Bone marrow (tissue), 2 donors: ENCODE results near the gene PDIA6.
A peak's percentile ranks its signal among the peaks of the same experiment; 100 is the strongest.
"Not testable (repeated sequence)": the region's sequence is repeated elsewhere in the genome, so short reads cannot be mapped to it uniquely, and the experiment has no call there.

Experiments used
- DNase-seq, 2 donors: peaks; one replicate each; lab custom pipeline; 2025; lab: John Stamatoyannopoulos, UW

Gene PDIA6

DNA sequence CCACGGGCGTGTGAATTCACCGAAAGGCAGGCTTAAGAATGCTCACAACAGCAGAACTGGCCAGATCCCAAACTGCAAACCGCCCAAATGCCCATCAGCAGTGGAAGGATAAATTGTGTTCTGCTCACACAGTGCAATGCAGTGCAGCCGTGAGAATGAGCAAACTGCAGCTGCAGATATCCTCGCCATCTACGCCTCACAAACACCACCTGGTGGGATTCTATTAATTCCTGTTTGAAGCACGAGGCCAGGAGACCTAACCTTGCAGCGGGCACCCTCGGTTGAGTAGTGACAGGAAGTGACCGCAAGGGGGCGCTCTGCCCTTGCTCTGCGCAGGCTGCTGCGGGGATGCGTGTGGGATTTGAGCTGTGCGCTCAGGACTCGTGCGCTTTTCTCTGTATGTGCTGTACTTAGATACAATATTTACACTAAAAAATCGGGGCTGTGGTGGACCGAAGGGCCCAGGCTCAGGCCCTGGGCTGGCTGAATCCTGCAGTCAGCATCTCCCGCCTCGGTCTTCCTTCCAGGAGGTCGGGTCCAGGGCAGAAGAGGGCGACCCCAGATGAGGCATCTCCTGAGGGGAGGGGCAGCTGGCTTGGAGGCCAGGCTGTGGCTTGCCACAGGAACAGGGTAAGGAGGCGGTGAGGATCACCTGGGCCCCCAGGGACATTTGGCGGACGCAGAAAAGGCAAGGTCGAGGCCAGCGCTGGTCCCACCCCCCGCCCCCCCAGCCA is 19.8 kb upstream of the PDIA6 start:
- peak; percentile 41 to 45 for DNase-seq

DNA sequence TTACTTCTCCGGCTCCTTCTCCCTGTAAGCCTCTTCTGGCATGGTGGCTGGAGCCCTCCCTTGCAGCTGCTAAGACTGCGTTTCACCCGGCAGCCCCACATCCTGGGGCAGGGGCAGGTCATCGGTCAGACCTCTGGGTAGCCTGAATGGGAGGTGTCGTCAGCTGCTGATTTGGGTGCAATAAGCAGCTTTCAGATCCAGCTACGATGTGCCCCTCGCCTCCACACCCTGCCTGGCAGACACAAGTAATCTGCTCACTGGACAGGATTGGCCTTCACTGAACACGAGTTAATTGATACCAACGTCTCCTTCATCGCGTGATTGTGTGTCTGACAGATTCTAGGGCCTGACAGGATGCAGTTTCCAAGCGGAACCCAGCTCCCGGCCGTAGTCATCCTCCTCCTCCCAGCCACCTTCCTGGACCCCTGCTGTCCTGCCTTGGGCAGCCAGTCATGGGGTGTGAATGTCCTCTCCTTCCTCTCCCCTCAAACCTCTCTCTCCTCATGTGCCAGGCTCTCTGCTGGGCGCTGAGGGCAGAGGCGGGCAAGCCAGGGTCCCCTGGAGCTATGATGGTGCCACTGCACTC is 18.9 kb upstream of the PDIA6 start:
- no peak for DNase-seq

- no peak for DNase-seq
Observed at GRCh38 chr2:10830641-10831399, 18.2 kb upstream of the PDIA6 start.

DNA sequence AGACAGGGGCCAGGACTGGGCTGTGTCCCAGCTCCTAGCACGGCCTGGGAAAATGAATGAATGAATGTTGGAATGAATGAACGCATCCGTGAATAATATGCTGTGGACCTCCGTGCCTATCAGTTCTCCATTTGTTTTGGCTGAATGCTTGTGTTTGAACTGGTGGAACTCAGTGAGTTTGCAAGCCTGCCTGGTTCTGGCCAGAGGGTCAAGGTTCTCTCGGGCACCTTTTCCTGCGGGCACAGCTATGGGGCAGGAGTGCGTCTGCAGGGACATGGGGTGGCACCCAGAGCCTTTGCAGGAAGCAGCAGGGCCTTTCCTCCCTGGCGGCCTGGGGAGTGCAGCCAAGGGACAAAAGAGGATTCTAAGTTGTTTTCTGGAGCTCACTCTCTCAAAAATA is 17.6 kb upstream of the PDIA6 start:
- DNase-seq: no peak

GRCh38 chr2:10829299-10829698 is 16.7 kb upstream of the PDIA6 start:
- DNase-seq: no peak

DNA sequence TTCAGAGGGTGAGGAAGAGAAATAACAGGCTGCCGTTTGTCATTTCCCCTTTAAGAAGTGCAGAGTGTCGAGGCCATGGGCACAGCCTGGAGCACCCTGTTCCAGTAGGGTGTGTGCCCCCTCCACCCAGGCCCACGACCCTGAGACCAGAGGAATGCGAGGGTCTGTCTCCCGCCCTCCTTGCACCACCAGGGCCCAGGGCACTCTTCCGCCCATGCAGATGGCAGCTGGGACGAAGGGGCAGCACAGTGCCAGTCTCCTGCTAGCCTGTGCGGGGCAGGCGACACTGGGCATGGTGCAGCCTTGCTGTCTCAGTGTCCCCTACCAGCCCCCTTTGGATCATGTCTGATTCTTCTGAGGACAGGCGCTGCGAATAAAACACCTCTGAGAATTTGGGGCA is 15.8 kb upstream of the PDIA6 start:
- DNase-seq: no peak

DNA sequence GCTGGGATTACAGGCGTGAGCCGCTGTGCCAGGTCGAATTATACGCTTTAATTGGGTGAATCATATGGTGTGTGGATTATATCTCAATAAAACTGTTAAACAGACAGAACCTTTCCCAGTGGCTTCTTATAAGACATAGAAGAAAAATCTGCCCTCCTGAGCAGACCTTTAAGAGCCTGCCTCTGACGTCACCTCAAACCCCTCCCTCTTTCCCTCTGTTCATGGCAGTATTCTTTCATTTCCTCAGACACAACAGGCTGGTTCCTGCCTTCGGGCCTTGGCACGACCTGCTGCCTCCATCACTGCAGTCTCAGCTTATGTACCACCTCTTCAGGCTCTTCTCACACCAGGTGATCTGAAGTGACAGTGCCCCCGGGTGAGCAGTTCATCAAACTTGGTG is 14.0 kb upstream of the PDIA6 start:
- no peak for DNase-seq

DNA sequence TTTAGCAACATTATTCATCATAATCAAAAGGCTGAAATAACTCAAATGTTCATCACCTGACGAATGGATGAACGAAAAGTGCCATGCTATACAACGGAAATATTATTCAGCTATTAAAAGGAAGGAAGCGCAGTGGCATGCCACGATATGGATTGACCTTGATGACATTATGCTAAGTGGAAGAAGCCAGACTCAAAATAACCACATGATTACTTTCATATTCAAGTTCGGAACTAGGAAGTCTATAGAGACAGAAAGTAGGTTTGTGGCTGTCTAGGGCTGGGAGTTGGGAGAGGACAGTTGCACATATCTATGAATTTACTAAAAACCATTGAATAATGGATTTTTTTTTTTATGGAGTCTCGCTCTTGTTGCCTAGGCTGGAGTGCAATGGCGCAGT is 13.4 kb upstream of the PDIA6 start:
- DNase-seq: no peak

DNA sequence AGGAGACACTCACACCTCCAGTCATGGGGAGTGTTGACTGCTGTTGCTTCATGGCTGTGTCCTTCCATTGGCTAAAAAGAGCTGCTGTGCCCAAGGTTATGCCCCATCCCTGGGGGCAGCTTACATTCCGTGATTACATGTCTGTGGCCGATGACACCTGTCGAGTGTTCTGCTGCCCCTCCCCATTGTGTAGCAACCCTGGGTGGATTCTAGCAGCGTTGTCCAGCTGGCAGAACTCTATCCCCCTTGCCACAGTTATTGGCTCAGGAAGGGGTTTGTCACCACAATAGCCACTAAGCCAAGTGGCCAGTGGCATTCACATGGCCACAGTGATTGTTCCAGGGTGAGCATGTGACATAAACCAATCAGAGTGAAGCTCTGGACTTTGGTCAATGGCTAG is 11.6 kb upstream of the PDIA6 start:
- DNase-seq: no peak

DNA sequence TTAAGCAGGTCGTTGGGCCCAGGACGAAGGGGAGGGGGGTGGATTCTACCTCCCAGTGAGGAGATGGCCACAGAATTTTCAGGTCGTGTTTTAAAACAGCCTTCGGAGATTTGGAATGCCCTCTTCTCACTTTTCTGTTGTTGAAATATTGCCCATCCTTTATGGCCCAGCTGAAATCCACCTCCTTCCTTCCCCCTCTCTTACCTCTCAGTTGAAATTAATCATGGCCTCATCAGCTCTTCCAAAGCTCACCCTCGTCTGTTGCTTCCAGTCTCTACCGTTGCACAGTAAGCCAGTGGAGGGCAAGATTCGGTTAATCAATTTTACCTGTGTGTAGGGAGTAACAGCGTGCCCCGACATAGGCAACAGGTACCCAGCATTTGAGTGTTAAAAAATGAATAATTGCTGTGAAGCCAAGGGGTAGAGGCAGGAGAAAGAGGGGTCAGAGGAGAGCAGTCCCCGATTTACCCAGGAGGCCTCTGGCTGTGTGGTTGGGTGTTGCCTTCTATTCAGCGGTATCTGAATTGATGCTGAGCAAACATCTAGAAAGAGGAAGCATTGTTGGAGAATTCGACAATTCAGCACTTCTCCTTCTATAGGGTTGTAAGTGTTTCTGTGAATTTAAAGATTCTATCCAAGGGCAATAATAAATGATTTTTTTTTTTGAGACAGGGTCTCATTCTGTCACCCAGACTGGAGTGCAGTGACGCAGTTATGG is 8.6 kb upstream of the PDIA6 start:
- DNase-seq: no peak

GRCh38 chr2:10820562-10820961 is 8.0 kb upstream of the PDIA6 start:
- no peak for DNase-seq

GRCh38 chr2:10819714-10820314 is 7.2 kb upstream of the PDIA6 start:
- DNase-seq: no peak

DNA sequence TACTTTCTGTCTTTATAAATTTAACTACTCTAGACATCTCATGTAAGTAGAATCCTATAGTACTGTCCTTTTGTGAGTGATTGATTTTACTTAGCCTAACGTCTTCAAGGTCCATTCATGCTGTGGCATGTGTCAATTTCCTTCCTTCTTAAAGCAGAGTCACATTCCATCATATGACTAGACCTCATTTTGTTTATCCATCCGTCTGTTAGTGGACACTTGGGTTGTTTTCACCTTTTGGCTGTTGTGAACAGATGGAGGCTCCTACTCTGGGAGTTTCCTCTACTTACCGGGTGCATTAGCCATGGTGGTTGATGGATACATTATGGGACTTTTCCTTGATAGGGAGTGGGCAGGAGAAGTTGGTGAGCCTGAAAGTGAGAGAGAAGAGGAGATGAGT is 6.4 kb upstream of the PDIA6 start:
- DNase-seq: no peak

DNA sequence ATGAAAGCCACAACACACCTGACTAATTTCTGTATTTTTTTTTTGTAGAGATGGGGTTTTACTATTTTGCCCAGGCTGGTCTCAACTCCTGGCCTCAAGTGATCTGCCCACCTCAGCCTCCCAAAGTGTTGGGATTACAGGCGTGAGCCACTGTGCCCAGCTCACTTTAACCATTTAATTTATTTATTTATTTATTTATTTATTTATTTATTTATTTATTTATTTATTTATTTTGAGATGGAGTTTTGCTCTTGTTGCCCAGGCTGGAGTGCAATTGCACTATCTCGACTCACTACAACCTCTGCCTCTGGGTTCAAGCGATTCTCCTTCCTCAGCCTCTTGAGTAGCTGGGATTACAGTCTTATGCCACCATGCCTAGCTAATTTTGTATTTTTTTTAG is 5.7 kb upstream of the PDIA6 start:
- not testable (repeated sequence) for DNase-seq

DNA sequence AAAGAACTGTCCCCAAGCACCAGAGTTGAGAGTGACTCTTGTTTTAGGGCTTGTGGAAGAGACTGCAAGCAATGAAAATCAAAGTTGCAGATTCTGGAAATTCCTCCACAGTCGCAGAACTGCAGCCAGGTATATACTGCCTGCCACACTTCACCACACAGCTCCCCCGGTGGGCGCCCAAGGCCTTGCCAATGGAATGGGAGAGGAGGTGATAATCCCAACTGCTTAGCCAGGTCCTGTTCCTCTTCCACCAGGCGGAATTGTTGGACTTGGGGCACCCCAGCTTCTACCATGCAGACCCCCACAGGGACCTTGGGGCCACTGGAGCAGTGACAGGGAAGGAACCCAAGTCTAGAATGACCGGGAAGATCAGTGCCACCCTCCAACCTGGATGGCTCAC is 4.8 kb upstream of the PDIA6 start:
- no peak for DNase-seq

- no peak for DNase-seq
Observed at GRCh38 chr2:10814571-10815331, 2.2 kb upstream of the PDIA6 start.

DNA sequence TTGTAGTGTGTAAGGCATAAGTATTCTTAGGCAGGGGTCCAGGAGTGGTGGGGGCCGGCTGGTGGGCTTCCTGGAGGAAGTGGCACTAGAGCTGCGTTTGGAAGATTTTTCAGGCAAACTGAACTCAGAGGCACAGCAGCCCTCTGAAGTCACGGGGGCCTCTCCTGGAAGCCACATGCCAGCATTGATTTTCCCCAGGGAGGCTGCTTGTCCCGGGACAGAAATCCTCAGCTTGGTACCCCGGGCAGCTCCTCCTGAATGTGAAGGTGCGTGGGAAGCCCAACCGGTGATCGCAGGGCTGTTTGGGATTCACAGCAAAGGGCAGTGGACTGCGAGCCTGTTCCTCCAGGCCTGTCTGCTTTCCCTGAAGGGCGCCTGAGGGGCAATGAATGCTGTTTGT is 1.6 kb upstream of the PDIA6 start:
- DNase-seq: no peak

DNA sequence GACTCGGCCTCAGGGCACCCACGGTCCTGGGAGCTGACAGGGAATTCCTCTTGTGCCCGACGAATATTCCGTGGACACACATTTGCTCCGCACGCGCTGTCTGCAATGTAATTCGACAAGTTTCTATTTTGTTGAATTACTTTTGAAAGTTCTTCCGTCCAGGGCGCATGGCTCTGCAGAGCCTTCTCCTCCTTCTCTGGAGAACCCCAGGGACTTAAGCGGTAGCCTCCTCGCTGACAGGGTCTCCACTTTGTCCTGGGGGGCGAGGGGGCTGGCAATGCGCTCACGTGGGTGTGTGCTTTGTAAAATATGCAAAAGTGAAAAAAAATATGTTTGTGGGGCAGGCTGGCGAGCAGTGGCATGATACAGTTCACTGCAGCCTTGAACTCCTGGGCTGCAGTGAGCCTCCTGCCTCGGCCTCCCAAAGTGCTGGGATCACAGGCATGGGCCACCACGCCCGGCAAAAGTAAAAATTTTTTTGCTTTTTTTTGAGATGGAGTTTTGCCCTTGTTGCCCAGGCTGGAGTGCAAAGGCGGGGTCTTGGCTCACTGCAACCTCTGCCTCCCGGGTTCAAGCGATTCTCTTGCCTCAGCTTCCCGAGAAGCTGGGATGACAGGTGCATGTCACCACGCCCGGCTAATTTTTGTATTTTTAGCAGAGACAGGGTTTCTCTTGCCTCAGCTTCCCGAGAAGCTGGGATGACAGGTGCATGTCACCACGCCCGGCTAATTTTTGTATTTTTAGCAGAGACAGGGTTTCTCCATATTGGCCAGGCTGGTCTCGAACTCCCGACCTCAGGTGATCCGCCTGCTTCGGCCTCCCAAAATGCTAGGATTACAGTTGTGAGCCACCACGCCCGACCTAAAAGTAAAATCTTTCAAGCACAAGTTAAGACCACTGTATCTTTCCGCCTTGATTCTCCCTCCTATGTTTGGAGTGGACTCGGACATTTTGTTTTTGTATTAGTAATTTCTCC is 866 bp upstream of the PDIA6 start:
- not testable (repeated sequence) for DNase-seq

DNA sequence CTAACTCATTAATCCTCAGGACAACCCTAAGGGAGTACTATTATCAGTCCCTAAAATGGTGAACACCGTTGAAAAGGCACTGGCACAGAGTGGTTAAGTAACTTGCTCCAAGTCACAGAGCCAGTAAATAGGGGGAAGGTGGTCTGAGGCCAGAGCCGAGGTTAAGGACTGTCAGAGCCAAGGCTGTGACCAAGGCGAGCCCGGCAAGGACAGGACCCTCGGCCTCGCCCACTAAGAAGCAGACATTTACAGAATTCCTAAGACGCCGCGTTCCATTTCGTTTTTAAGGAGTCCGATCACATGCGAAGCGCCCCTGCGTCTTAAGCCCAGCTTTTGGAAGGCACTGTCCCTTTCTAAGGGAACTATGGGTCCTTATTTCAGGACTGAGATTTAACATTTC is 1.1 kb downstream of the PDIA6 start:
- no peak for DNase-seq
